GM10266 (cell line): ENCODE results near the gene PANK2.
"Not testable (repeated sequence)": the region's sequence is repeated elsewhere in the genome, so short reads cannot be mapped to it uniquely, and the experiment has no call there.

Experiments used
- DNase-seq: peaks from one replicate; pipeline ENCODE4 v3.0.0; 2012; ENCODE audit errors: extremely low spot score
- TF ChIP-seq, protein P1 (sequence below): IDR thresholded peaks from 2 replicates; pipeline ENCODE4 v1.5.1; 2012; ENCODE audit warnings: mild to moderate bottlenecking, low read depth; ENCODE audit not compliant: control insufficient read depth, insufficient read depth; ENCODE audit errors: missing control alignments

The PANK2 gene

GRCh38 chr20:3935956-3936340 lies 46.8 kb downstream of the PANK2 start:
- DNase-seq = no peak
- TF ChIP-seq, protein P1, sequence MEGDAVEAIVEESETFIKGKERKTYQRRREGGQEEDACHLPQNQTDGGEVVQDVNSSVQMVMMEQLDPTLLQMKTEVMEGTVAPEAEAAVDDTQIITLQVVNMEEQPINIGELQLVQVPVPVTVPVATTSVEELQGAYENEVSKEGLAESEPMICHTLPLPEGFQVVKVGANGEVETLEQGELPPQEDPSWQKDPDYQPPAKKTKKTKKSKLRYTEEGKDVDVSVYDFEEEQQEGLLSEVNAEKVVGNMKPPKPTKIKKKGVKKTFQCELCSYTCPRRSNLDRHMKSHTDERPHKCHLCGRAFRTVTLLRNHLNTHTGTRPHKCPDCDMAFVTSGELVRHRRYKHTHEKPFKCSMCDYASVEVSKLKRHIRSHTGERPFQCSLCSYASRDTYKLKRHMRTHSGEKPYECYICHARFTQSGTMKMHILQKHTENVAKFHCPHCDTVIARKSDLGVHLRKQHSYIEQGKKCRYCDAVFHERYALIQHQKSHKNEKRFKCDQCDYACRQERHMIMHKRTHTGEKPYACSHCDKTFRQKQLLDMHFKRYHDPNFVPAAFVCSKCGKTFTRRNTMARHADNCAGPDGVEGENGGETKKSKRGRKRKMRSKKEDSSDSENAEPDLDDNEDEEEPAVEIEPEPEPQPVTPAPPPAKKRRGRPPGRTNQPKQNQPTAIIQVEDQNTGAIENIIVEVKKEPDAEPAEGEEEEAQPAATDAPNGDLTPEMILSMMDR = no peak

- no peak for DNase-seq
- TF ChIP-seq, protein P1 = no peak
Measured at GRCh38 chr20:3937618-3938017, 48.4 kb downstream of the PANK2 start.

GRCh38 chr20:3940905-3941304 lies 51.7 kb downstream of the PANK2 start:
- no peak for DNase-seq
- TF ChIP-seq, protein P1 = no peak

DNA sequence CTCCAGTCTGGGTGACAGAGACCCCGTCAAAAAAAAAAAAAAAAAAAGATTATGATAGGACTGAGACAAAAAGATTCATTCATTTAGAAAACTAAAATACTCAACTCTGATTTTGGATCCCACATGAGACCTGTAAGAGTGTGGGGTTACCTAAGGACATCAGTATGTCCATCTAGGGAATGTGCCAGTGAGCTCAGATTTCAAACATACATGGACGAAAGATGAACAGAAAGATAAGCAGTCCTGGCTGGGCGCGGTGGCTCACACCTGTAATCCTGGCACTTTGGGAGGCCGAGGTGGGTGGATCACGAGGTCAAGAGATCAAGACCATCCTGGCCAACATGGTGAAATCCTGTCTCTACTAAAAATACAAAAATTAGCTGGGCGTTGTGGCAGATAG lies 57.5 kb downstream of the PANK2 start:
- not testable (repeated sequence) for DNase-seq

- TF ChIP-seq, protein P1 = no peak
- no peak for DNase-seq
Measured at GRCh38 chr20:3964719-3965118, 75.5 kb downstream of the PANK2 start.

- no peak for DNase-seq
Measured at GRCh38 chr20:3966571-3966970, 77.4 kb downstream of the PANK2 start.

DNA sequence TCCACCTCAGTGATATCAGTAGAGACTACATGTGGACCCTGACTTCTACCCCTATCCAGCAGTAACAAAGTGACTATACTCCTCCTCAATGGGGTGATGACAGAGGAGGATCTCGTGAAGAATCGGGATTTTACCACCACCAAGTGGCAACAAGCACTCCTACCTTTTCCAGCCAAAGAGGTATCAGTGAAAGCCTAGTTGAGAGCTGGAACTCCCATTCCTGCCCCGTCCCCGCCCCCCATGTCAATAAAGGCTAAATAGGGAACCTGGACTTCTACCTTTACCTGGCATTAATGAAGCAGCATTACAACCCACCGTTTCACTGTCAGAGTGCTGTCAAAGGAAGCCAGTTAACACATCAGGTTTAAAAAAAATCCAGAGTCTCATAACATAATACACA lies 80.8 kb downstream of the PANK2 start:
- DNase-seq = no peak
- TF ChIP-seq, protein P1 = no peak

More at GRCh38 chr20:3966571-3966970, 77.4 kb downstream of the PANK2 start:
- TF ChIP-seq, protein P1 = no peak

DNA sequence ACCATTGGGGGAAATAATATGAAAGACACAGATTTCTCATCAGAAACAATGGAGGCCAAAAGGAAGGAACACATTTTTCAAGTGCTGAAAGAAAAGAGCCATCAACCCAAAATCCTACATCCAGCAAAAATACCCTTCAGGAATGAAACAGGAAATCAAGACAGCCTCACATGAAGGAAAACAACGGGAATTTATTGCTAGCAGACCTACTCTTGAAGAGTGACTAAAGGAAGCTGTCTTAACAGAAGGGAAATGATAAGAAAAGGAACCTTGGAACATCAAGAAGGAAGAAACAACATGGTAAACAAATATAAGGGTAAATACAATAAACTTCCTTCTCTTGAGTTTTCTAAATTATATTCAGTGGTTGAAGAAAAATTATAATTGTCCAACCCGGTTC lies 82.0 kb downstream of the PANK2 start:
- TF ChIP-seq, protein P1 = no peak
- no peak for DNase-seq
